GM18499 (cell line): ENCODE data around the gene PLPP4.

ENCODE experiments used
- ATAC-seq: cut with Tn5 transposase; IDR thresholded peaks from one replicate; pipeline ENCODE4 v1.9.1; 2021; ENCODE audit warnings: moderate number of reproducible peaks; ENCODE audit not compliant: insufficient read depth, unreplicated experiment

The PLPP4 gene

DNA sequence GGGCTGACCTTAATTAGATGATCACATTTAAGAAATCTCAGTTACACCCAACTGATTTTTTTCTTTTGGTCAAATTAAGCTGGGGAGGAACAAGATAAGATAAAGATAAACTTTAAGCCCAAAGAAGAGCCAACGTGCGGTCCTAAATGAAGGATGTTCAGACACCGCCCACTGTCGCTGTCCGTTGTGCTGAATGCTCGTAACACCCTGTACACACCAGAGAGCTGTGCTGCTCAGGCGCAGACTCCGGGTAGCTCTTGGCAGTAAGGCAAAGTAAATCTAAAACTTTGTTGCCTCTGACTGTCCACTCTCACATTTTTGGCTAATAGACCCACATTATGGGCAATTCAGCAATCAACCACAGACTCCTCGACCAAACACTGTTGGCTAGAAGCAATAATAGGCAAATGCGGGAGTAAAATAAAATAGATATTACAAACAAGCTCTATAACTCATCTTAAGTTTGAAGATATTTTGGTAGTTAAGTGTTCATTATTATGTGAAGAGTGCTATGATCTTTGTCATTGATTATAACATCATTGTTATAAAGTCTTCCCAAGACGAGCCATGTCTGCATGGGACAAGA lies 57.1 kb downstream of the PLPP4 start:
- no peak for ATAC-seq

DNA sequence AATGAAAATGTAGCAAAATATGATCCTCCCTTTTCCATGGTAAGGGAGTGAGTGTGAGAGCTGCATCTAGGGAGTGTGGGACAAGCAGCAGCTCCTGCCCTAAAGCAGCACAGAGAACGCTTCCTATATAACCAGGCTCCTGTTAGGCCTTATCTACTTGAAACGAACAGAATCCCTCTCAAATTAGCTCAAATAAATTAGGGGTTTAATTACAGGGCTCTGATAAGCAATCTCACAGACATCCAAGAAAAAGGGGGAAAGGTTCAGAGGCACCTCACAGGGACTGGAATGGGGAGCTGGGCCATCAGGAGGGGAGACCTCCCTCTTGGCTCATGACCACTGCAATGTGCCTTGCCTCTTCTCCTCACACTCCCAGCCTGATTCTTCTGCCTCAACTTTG lies 57.9 kb downstream of the PLPP4 start:
- ATAC-seq, result no peak

DNA sequence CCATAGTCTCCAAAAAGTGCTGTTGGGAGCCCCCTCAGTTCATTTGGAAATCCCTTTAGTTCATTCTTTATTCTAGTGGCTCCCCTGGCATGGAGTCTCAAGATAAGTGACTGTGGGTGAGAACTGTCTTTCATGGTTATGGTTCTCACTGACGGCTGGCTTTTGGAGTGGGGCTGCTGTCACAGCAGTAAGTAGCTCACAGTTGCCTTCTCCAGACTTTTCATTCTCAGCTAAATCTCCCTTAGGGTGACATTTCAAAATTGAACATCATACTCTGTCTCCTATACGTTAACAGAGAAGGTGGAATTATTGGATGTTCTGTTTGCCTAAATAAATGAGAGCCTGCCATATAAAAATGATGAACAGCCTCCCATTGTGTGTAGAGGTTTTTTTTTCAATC lies 58.7 kb downstream of the PLPP4 start:
- no peak for ATAC-seq

DNA sequence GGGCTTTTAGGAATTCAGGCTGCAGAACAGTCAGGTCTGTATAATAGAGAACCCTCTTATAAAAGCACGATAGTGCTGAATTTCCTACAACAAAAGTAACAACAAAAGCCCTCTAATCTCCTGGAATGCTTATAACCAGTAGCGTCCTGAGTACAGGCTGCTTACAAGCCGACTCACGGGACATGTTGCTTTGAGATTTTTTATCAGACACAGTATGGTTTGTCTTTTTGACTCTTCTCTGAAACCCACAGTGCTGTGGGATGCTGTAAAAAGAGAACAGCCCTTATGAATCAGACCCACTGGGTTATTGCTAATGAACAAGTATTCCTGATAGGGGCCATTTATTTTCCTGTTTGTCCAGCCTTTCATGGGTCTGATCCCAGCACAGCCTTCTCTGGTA lies 59.4 kb downstream of the PLPP4 start:
- ATAC-seq, result no peak

DNA sequence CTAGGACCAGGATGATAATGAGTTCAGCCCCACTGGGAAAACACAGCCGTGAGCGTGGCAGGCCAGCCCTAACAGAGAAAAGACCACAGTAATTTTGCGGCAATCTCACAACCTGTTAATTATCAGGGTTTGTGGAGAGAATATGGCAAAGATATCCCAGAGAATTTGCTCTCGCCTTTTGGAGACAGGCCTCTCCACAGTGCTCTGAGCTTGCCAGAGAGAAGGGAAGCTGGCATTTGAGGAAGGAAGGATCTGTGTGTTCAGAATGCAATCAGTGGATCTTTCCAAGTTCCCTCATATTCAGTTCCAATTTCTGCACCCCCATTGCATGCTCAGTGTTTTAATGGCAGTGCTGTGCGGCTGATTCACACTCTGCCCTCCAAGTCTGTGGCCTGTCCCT lies 60.2 kb downstream of the PLPP4 start:
- ATAC-seq, result no peak

DNA sequence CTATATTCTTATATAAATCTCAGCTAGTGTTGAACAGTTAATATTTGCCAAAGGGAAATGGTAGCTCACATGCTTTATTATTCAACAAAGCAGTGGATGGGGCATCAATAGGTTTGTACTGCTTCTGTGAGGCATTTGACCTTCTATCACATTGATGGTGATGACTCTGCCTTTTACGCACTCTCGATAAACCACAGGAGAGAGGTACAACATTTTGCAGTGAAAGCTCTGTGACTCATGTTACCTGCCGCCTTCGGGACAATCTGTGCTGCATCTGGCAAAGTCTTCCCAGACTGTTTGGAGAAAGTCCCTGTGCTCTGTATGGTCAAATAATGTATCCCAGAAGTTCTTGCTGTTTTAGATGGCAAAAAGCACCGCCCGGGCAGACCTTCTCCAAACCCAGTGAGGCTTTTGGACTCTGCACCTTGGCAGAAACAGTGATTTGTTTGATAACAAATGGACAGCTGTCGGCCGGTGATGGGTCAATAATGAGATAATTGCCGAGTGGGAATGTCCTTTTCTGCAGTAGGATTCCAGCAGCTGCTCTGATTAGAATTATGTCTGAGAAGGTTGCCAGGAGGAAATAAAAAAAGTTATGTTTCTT lies 61.0 kb downstream of the PLPP4 start:
- no peak for ATAC-seq

DNA sequence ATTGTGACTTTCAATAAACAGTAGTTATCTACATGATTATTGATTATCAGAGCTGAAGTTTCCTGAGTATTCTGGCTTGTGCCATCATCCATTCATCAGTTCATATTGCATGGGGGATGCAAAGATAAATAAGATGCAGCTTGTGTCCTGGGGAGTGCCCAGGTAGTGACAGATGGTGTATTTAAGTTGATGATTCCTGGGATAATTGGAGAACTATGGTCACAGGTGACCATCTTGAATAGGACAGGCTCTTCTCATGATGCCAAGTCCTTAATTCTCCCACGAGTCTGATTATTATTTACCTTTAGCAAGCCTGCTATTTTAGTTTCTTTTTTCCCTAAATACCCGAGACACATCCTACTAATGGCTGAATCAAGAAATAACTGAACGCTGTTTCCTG lies 64.9 kb downstream of the PLPP4 start:
- ATAC-seq, result no peak

DNA sequence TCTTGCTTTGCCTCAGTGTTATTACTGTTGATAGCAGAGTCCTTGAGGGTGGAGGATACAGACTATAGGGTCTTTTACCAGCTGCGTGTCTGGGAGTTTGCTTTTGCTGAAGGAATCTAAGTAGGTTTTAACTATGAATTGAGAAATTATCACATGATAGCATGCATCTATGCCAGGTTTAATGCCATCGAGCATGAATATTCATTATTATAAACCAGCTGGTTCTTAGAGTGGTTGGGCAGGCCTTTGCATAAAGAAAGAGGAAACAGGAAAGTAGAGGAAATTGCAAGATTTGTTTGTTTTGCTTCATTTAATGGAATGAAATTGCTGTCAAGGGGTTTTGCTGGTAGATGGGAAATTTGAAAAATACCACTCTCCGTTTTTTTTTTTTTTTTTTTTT lies 70.7 kb downstream of the PLPP4 start:
- no peak for ATAC-seq

DNA sequence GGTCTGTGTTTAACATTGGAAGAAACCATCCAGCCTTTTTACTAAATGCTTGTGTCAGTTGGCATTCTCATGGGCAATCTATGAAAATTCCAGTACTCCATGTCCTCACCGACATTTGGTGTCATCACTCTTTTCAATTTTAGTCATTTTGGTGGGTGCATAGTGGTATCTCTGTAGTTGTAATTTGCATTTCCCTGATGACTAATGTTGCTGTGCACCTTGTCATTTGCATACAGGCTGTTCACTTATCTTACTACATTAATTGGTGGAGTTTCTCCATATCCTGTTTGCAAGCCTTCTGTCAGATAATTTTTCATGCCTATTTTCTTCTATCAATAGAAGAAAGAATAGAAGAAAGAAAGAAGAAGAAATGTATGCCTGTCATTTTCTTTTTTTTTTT lies 73.7 kb downstream of the PLPP4 start:
- ATAC-seq, result no peak

DNA sequence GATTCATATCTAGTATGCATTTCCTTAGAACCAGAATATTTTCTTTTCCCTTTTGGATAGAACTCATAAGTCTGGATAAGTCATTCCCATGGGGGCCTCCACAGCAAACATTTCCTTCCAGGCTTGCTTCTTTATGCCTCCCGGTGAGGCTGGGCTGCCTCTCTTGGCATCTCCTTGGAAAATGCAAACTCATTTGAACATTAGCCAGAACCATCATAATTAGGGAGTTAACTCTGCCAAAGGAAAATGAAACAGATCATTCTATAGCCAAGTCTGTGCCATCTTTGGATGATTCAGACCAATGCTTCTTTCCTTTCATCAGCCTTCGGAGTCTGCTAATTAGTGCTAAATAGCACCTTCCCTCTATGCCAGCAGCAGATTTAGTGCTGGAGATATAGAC lies 81.1 kb downstream of the PLPP4 start:
- no peak for ATAC-seq

DNA sequence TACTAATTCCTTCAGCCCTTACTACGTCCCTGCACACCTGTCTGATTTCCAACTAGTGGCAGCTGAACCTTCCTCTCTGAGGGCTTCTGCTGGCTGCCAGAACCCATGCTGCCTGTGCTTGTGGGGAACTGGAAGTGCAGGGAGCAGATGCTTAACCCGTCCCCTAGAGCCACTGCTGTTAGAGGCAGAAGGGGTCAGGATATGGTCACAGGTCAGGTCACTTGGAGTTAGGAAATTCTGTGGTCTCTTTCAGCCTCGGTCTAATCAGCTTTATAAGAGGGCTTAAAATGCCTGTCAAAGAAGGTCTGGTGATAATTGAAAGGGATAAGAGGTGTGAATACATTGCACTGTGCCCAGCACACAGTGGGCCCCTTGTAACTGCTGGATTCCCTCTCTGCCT lies 82.0 kb downstream of the PLPP4 start:
- ATAC-seq, result no peak

DNA sequence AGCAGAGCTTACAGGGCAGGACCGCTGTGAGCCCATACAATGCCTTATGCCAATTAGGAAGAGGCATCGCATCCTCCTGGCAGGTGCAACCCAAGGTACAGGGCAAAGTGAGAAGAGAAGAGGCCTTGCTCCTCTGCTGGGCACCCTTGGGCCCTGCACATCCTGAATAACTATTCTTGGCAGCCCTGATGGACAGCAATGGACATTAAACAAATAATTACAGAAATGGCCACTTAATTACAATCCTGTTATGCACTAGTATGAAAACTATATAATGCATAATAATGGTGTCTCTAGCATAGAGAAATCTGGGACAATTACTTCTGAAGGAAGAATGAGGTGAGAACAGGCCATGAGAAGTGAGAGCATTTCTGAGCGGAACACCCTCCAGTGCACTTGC lies 83.5 kb downstream of the PLPP4 start:
- no peak for ATAC-seq

DNA sequence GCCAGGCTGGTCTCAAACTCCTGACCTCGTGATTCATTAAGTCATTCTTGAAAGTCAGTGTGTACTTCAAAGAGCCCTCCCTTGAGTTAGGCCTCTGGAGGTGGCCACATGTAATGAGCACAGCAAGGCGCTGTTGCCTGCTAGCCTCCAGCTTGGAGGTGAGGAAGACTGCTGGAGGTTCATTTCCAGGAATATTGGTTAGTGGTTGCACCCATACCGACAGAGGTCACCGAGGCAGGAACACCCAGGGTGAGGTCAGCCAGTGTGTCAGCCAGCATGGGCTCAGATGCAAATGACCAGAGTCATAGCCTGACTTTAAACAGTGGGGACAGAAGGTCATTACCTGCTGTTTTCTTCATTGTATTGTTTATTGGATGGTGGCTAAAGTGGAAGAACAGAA lies 85.0 kb downstream of the PLPP4 start:
- ATAC-seq, result no peak

DNA sequence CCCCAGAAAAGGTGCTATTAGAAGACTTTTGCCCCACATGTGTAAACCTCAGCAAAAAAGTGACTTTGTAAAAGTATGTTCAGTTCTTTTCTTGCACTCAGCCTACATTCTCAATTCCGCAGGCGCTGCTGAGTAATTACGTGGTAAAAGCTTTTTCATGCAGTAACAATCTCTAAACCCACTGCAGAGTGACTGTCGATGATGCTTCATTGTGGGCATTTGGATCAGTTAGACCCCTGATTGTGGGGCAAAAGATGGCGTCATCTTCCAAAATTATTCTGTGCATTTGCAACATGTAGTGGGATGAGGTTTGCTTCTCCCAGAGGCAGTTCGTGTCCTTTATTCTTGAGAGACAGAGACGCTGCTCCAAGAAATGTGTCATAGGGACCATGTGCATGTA lies 85.6 kb downstream of the PLPP4 start:
- no peak for ATAC-seq

DNA sequence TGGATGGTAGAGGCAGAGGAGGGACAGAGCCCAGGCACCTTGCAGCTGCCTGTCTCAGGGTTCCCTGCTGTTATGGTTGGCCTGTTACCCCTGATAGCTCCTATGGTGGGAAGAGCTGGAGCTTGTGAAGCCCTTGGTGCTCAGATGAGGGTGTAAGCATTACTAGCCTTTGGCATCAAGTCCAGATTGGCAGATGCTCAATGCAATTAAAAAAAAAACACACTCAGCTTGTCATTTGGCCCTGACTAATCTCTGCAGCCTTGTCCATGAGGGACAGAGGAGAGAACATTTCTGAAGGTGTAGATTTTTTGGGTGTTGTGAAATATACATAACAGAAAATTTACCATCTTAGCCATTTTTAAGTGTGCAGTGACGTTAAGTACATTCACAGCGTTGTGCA lies 86.3 kb downstream of the PLPP4 start:
- no peak for ATAC-seq

DNA sequence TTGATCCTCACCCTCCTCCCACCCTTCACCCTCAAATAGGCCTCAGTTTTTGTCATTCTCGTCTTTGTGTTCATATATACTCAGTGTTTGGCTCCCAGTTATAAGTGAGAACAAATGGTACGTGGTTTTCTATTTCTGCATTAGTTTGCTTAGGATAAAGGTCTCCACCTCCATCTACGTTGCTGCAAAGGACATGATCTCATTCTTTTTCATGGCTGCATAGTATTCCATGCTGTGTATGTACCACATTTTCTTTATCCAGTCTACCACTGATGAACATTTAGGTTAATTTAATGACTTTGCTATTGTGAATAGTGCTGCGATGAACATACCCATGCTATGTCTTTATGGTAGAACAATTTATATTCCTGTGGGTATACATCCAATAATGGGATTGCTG lies 91.2 kb downstream of the PLPP4 start:
- ATAC-seq, result no peak

DNA sequence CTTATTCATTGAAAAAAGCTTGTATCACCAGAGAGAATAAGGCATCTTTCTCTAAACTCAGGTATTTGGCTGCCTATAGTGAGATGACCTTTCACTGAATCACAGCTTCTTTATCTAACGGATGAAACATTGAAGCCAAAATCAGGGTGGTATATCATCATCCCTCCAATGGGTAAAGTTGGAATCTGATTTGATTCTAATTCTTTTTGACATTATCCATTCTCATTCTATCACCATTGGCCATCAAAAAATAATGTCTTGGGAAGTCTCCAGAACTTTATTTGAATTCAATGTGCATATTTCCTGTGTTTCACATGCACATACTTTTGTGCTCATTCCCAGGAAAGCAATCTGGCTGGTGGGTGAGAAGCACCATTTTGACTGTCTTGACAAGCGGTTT lies 95.2 kb downstream of the PLPP4 start:
- ATAC-seq, result no peak

DNA sequence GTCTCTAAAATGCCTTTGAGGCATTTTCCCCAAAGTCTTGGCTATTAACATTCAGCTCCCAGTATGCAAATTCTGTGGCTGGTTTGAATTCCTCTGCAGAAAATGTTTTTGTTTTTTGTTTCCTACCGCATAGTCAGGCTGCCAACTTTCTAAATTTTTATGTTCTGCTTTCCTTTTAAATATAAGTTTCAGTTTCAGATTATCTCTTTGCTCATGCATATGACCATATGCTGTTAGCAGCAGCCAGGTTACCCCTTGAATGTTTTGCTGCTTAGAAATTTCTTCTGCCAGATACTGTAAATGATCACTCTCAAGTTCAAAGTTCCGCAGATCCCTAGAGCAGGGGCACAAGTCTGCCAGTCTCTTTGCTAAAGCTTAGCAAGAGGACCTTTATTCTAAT lies 96.9 kb downstream of the PLPP4 start:
- ATAC-seq, result no peak

DNA sequence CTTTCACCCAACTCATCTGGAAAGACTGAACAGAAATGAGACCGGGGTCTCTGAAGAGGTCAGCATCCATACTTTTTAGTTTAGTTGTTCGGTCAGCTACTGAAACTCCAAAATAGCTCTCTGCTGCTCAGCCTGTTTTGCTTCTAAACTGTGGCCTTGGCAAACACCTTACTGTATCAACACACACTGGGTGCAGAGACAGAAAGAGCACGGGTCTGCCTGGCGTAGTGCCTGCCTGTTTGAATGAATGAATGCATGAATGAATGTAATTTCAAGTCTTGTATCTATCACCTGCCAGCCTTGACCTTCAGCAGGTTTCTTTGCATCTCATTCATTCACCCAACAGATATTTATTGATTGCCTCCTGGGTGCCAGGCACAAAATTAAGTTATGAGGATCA lies 98.4 kb downstream of the PLPP4 start:
- ATAC-seq, result no peak

DNA sequence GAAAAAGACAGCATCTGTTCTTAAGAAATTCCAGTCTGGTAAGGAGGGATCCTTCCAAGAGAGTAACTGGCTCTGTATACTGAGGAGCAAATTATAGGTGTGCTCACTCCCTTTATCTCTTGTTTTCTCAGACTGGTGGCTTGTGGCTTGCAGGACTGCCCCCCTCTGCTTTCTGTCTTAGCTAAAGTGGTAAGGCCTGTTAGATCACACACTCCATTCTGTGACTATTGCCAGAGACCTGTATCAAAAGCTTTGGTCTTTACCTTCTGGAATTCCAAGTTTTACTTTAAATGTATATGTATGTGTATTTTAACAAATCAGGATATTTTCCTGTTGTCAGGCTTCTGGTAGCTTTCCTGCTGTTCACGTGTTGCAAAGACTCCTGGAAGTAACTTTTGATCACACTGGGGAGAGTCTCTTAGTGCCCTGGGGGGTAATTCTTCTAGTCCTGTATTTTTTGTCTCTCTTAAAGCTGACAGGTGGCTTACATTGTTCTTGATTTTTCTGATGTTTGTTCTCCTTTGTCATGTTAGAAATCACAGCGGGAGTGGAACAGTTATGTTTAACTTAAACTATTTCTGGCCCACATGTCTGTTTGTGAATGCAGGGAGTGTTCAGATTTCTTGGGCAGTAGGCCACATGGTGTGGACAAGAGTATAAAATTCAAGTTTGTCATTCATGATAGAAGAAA lies 99.0 kb downstream of the PLPP4 start:
- no peak for ATAC-seq

DNA sequence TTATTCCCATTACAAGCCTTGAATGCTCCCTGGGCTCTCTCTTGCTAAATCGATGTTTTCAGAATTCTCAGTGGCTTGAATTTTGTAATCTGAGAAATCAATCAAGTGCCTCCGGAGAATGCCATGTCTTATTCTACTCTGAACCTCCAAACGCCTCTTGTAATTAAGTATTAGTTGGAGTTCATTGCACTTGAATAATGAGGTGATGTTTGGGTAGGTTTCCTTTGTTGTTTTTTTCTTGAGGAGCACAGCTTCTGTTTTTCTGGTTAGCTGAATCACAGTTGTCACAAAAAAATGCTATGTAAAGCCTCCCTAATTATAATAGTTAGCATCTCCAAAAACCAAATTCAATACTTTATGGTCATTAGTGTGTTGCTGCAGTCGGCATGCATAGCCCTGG lies 100.3 kb downstream of the PLPP4 start:
- ATAC-seq, result no peak

DNA sequence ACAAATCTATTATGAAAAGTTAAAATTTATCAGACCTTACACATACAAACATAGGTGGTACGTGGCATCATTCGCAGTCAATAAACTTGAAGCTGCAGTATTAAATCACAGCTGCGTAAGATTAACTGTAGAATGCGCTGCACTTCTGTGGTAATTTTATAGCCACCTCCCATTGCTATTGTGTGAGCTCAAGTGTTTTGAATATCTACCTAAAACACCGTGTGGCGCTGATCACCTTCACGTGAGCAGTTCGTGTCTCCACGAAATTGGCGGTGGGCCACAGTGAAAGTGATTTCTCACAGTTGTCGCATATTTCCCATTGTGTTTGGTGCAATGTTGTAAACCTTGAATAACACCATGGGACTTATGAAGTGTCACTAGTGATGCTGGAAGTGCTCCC lies 102.8 kb downstream of the PLPP4 start:
- no peak for ATAC-seq
